OCI-LY1 (cell line): ENCODE measurements around the gene ADARB2.

Source experiments
- CTCF ChIP-seq: fragments of 200-600 bp; sonication (generic), shearing (Covaris generic); IDR thresholded peaks from 2 replicates; pipeline ENCODE4 v1.5.1; 2017; ENCODE audit warnings: mild to moderate bottlenecking, antibody characterized with exemption, low read length, moderate library complexity, mixed read lengths
- EZH2 ChIP-seq: fragments of 200-600 bp; sonication (generic), shearing (Covaris generic); IDR thresholded peaks from 2 replicates; pipeline ENCODE4 v1.8.0; 2017; ENCODE audit warnings: borderline replicate concordance, mixed run types, mild to moderate bottlenecking, antibody characterized with exemption, low read length, moderate library complexity, mixed read lengths

DNA sequence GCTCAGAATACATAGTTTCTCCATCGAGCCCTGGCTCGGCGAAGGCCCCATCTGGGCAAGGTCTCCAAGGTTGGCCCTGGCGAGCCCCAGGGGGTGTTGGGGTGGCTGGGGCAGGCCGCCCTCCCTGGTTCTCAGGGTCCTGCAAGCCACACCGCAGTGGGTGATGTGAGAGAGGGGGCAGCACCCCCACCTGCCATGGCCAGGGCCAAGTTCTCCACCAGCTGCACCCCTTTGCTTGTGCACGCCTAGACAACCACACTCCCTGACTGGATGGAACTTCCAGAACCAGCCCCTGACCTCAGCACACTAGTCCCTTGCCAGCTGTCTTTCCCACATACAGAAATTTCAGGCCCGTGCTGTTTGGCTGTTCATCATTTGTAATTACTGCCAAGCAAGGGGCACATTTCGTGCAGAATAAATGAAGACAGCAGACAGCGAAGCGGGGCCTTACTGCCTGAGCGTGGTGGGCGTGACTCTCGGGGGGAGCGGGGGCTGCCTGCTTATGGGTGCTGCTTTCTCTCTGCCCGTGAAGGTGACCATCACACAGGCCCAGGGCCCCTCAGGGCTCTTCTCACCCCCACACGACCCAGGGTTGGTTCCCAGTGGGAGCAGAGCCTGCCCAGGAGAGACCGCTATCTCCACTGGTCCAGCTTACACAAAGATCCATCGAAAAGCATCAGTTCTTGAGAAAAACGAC, 85.9 kb downstream of the ADARB2 start:
- no peak for TF ChIP-seq CTCF
- TF ChIP-seq EZH2: no peak
